Testis (tissue), 2 donors: ENCODE results near the gene SPANXN2.

Source experiments
- POLR2A ChIP-seq: fragments of 450-650 bp; IDR thresholded peaks from one replicate; pipeline ENCODE4 v1.6.1; 2017; ENCODE audit warnings: antibody characterized with exemption, mild to moderate bottlenecking, moderate library complexity
- TF ChIP-seq, protein P1 (sequence below), 3 experiments: fragments of 450-650 bp in 2 of 3; fragments of 200-600 bp in 1 of 3; sonication (generic) in 1 of 3; IDR thresholded peaks; one replicate each; pipeline ENCODE4 v1.5.1; 2016 to 2019; ENCODE audit warnings: antibody characterized with exemption in 3 of 3, mild to moderate bottlenecking in 2 of 3, moderate library complexity in 1 of 3

DNA sequence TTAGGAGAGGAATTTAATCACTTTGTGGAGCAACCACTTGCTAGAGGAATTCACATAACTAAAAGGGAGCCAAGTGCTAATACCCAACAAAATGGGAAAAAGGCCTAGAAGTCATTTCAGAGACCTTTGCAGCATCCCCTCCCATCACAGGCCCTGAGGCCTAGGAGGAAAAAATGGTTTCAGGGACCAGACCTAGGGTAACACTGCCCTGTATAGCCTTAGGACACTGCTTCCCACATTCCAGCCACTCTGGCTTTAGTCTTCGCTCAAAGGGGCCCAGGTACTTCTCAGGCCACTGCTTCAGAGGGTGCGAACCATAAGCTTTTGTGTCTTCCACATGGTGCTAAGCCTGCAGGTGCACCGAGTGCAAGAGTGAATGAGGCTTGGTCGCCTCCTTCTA, 19.1 kb downstream of the SPANXN2 start:
- TF ChIP-seq, protein P1, sequence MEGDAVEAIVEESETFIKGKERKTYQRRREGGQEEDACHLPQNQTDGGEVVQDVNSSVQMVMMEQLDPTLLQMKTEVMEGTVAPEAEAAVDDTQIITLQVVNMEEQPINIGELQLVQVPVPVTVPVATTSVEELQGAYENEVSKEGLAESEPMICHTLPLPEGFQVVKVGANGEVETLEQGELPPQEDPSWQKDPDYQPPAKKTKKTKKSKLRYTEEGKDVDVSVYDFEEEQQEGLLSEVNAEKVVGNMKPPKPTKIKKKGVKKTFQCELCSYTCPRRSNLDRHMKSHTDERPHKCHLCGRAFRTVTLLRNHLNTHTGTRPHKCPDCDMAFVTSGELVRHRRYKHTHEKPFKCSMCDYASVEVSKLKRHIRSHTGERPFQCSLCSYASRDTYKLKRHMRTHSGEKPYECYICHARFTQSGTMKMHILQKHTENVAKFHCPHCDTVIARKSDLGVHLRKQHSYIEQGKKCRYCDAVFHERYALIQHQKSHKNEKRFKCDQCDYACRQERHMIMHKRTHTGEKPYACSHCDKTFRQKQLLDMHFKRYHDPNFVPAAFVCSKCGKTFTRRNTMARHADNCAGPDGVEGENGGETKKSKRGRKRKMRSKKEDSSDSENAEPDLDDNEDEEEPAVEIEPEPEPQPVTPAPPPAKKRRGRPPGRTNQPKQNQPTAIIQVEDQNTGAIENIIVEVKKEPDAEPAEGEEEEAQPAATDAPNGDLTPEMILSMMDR (IDR thresholded peaks at IDR 0.05): no peak
- TF ChIP-seq POLR2A: no peak
